ENCODE measurements around the gene EPS8. TPM values are rescaled to one million over a fixed set of nuclear protein-coding genes. Genes with fewer than 3 reads are reported as not detected.
"Not testable (repeated sequence)": the region's sequence is repeated elsewhere in the genome, so short reads cannot be mapped to it uniquely, and the experiment has no call there.

EPS8 gene
- total RNA-seq, 1 donor from 2014 or later: 104 TPM

GRCh38 chr12:15741082-15741481, 48.1 kb downstream of the EPS8 start:
- Histone ChIP-seq H3K4me1 (peaks cover 10% of the 10 kb centered on the region), H3K27ac (no peak overlapping the region), H3K27me3 (no peaks in the 10 kb centered on the region), H3K36me3 (no peaks in the 10 kb centered on the region), H3K9me3 (no peaks in the 10 kb centered on the region), H3K4me3 (no peak overlapping the region)
- no peak for TF ChIP-seq POLR2A (IDR thresholded peaks at IDR 0.05)
- no peak for TF ChIP-seq CTCF (IDR thresholded peaks at IDR 0.05)
- TF ChIP-seq POLR2AphosphoS5 (IDR thresholded peaks at IDR 0.05; ENCODE audit: insufficient read depth in 1 of 2, low read depth in 1 of 2): no peak
- intact Hi-C loops (cut with DNase I): no loop called here
- DNase-seq (ENCODE audit: extremely low spot score in 2 of 2): no peak

DNA sequence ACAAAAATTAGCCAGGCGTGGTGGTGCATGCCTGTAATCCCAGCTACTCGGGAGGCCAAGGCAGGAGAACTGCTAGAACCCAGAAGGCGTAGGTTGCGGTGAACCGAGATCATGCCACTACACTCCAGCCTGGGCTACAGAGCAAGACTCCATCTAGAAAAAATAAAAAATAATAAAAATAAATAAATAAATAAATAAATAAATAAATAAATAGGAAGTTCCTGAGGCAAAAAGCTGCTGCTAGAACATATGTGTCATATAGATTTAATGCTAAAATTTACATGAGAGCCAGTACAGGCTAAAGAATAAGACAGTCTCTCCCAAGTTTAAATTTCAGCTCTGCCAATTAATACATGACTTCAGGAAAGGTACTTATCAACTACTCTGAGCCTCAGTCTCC, 48.8 kb downstream of the EPS8 start:
- H3K4me1 ChIP-seq; H3K9me3 ChIP-seq; H3K27ac ChIP-seq; intact Hi-C loops (cut with DNase I); DNase-seq (ENCODE audit: extremely low spot score in 2 of 2); H3K4me3 ChIP-seq; H3K36me3 ChIP-seq; H3K27me3 ChIP-seq: not testable (repeated sequence)

- no peaks in the 10 kb centered on the region for H3K36me3 ChIP-seq
- DNase-seq (ENCODE audit: extremely low spot score in 2 of 2): no peak
- H3K4me1 ChIP-seq: no peaks in the 10 kb centered on the region
- intact Hi-C loops (cut with DNase I): no loop called here
- no peaks in the 10 kb centered on the region for H3K27me3 ChIP-seq
- TF ChIP-seq POLR2AphosphoS5 (IDR thresholded peaks at IDR 0.05; ENCODE audit: insufficient read depth in 1 of 2, low read depth in 1 of 2) (no peak), POLR2A (IDR thresholded peaks at IDR 0.05) (no peak), CTCF (IDR thresholded peaks at IDR 0.05) (no peak)
- H3K4me3 ChIP-seq: no peak overlapping the region
- H3K9me3 ChIP-seq: no peaks in the 10 kb centered on the region
- H3K27ac ChIP-seq: no peak overlapping the region
Measured at GRCh38 chr12:15738438-15739015, 50.7 kb downstream of the EPS8 start.

DNA sequence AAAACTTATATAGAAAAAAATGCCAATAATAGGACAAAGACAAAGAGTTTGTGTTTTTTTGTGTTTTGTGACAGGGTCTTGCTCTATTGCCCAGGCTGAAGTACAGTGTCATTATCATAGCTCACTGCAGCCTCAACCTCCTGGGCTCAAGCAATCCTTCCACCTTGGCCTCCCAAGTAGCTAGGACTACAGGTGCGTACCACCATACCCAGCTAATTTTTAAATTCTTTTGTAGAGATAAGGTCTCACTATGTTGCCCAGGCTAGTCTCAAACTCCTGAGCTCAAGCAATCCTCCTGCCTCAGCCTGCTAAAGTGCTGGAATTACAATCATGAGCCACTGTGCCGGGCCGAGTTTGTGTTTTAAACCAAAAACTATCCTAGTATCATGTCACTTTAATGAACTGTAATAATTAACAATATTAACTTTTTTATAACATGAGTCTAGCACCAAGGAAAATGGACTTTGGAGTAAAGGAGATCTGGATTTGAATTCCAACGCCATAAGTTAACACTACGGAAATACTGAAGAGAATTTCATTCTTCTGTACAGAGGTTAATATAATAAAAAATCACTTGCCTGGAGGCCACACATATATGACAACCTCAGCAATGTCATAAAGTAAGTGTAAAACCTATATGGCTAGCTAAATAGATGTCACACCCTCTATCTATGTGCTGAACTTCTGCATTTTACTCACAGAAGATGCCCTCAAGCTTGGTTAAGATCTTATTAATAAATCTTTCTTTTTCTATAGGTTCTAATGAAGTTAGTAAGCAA, 53.2 kb downstream of the EPS8 start:
- H3K27ac ChIP-seq: no peak overlapping the region
- no peaks in the 10 kb centered on the region for H3K36me3 ChIP-seq
- no peaks in the 10 kb centered on the region for H3K9me3 ChIP-seq
- H3K4me1 ChIP-seq: peaks cover 4% of the 10 kb centered on the region
- TF ChIP-seq POLR2A (IDR thresholded peaks at IDR 0.05) (no peak), CTCF (IDR thresholded peaks at IDR 0.05) (no peak), POLR2AphosphoS5 (IDR thresholded peaks at IDR 0.05; ENCODE audit: insufficient read depth in 1 of 2, low read depth in 1 of 2) (no peak)
- no peak overlapping the region for H3K4me3 ChIP-seq
- no peaks in the 10 kb centered on the region for H3K27me3 ChIP-seq
- DNase-seq (ENCODE audit: extremely low spot score in 2 of 2): no peak
- intact Hi-C loops (cut with DNase I): no loop called here

DNA sequence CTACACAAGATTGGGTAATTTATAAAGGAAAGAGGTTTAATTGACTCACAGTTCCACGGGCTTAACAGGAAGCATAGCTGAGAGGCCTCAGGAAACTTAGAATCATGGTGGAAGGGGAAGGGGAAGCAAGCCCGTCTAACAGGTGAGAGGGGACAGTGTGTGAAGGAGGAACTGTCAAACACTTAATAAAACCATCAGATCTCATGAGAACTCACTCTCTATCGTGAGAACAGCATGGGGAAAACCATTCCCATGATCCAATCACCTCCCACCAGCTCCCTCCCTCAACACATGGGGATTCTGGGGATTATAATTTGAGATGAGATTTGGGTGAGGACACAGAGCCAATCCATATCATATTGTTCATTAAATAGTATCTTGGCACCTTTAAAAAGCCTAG, 56.1 kb downstream of the EPS8 start:
- no peak for DNase-seq (ENCODE audit: extremely low spot score in 2 of 2)
- Histone ChIP-seq H3K27me3 (no peaks in the 10 kb centered on the region), H3K4me3 (no peak overlapping the region), H3K36me3 (no peaks in the 10 kb centered on the region), H3K9me3 (no peaks in the 10 kb centered on the region), H3K27ac (peak overlapping the region; percentile 2), H3K4me1 (peaks cover 8% of the 10 kb centered on the region)
- TF ChIP-seq CTCF (IDR thresholded peaks at IDR 0.05) (no peak), POLR2A (IDR thresholded peaks at IDR 0.05) (no peak), POLR2AphosphoS5 (IDR thresholded peaks at IDR 0.05; ENCODE audit: insufficient read depth in 1 of 2, low read depth in 1 of 2) (no peak)
- intact Hi-C loops (cut with DNase I): no loop called here

Measured in vagina (tissue), 2 donors.